AG04449 (cell line): ENCODE data around the gene CASQ1.

Experiments used
- CTCF ChIA-PET: fragments of 350-600 bp; formaldehyde crosslinking; extraction: SDS; loops from one replicate; lab custom pipeline; 2021; ENCODE audit warnings: antibody characterized with exemption; lab: Yijun Ruan, JAX
- POLR2A ChIA-PET: fragments of 400-600, 350-600 bp; formaldehyde crosslinking; extraction: SDS; loops from one replicate; lab custom pipeline; 2020; ENCODE audit warnings: antibody characterized with exemption, inconsistent platforms; lab: Yijun Ruan, JAX
- DNase-seq: peaks from one replicate; pipeline ENCODE4 v3.0.0-alpha.2; 2010; ENCODE audit warnings: low read depth, low spot score
- H3K4me3 ChIP-seq: 2 replicates; pipeline ENCODE4 v1.5.1; 2011; ENCODE audit warnings: low read depth, mild to moderate bottlenecking, control low read depth, low read length
- CTCF ChIP-seq: IDR thresholded peaks from one replicate; pipeline ENCODE4 v1.5.1; 2011; ENCODE audit warnings: mild to moderate bottlenecking, moderate library complexity, low read length, control low read depth, inconsistent platforms; ENCODE audit not compliant: insufficient read depth; ENCODE audit errors: missing control alignments

The CASQ1 gene

GRCh38 chr1:160206421-160207117 lies 16.2 kb downstream of the CASQ1 start:
- ChIA-PET CTCF (interaction anchor here (1.5 to 11.7 kb wide), 5 partner anchors 14 to 105 kb away, joined by 4 to 214 read pairs (median 49); partner anchors contain the start of gene CASQ1), POLR2A (interaction anchor here (1.3 to 7.3 kb wide), 2 partner anchors 13 kb away, joined by 4 to 34 read pairs; no protein-coding TSS in a partner anchor)
- no peak for TF ChIP-seq CTCF
- DNase-seq: peak; percentile 73
- H3K4me3 ChIP-seq: peak overlapping the region; percentile 96

- no peak for DNase-seq
- ChIA-PET CTCF (interaction anchor here (4.4 to 11.7 kb wide), 4 partner anchors 13 to 106 kb away, joined by 17 to 214 read pairs (median 76); partner anchors contain the start of gene CASQ1), POLR2A (interaction anchor here (1.3 to 7.3 kb wide), 2 partner anchors 12 to 14 kb away, joined by 4 to 34 read pairs; no protein-coding TSS in a partner anchor)
- TF ChIP-seq CTCF: no peak
- peak overlapping the region; percentile 96 for H3K4me3 ChIP-seq
Observed at GRCh38 chr1:160207118-160207650, 16.8 kb downstream of the CASQ1 start.

- peak overlapping the region; percentile 15; the same call in 1 of the 2 replicates for H3K4me3 ChIP-seq
- DNase-seq: no peak
- POLR2A ChIA-PET: interaction anchor here (1.4 to 7.3 kb wide), 2 partner anchors 11 to 53 kb away, joined by 3 to 34 read pairs; no protein-coding TSS in a partner anchor
- no peak for TF ChIP-seq CTCF
- CTCF ChIA-PET: interaction anchor here (1.2 to 11.7 kb wide), 5 partner anchors 12 to 122 kb away, joined by 3 to 214 read pairs (median 49); partner anchors contain the start of gene CASQ1
Observed at GRCh38 chr1:160207771-160208556, 17.6 kb downstream of the CASQ1 start.

GRCh38 chr1:160208557-160209320 lies 18.4 kb downstream of the CASQ1 start:
- DNase-seq: no peak
- ChIA-PET CTCF (interaction anchor here (1.2 to 11.7 kb wide), 5 partner anchors 12 to 123 kb away, joined by 3 to 214 read pairs (median 49); partner anchors contain the start of gene CASQ1), POLR2A (interaction anchor here (0.7 to 7.3 kb wide), 3 partner anchors 11 to 149 kb away, joined by 3 to 34 read pairs (median 3); no protein-coding TSS in a partner anchor)

More at GRCh38 chr1:160208557-160209320, 18.4 kb downstream of the CASQ1 start:
- no peak for TF ChIP-seq CTCF
- peak overlapping the region; percentile 2 for H3K4me3 ChIP-seq
